K562 (cell line): ENCODE data around the gene ATP6V1F. TPM values are rescaled to one million over a fixed set of nuclear protein-coding genes. Genes with fewer than 3 reads are reported as not detected.

Source experiments
- BCL6 ChIP-seq: fragments of 250-450 bp; sonication (Bioruptor Pico); IDR thresholded peaks from 2 replicates; pipeline ENCODE4 v1.4.0; 2020
- BDP1 ChIP-seq: IDR thresholded peaks from 3 replicates; pipeline ENCODE4 v1.6.1; 2011; ENCODE audit not compliant: insufficient read length, insufficient read depth
- COPS2 ChIP-seq: fragments of 450-650 bp; conservative IDR thresholded peaks from 2 replicates; pipeline ENCODE4 v1.6.1; 2016; ENCODE audit warnings: mild to moderate bottlenecking, moderate library complexity
- FOXK2 ChIP-seq, 2 experiments: fragments of 450-650 bp; IDR thresholded peaks in 1 of 2; conservative IDR thresholded peaks in 1 of 2; 2 replicates each; pipeline ENCODE4 v1.6.1; 2016; ENCODE audit warnings: low read depth in 2 of 2, mild to moderate bottlenecking in 1 of 2
- KLF13 ChIP-seq: fragments of 450-650 bp; IDR thresholded peaks from 2 replicates; pipeline ENCODE4 v1.6.1; 2016; ENCODE audit warnings: missing genetic modification characterization, low read depth, mild to moderate bottlenecking, missing compliant biosample characterization, moderate library complexity, borderline replicate concordance
- MECOM ChIP-seq: fragments of 250-450 bp; sonication (Bioruptor Pico); IDR thresholded peaks from 2 replicates; pipeline ENCODE4 v1.8.0; 2022; ENCODE audit warnings: inconsistent platforms
- MYC ChIP-seq, 2 experiments: fragments of 250-450 bp in 1 of 2; sonication (Bioruptor Pico) in 1 of 2; IDR thresholded peaks; 2 replicates each; pipeline versions ENCODE4 v1.5.1 to v1.6.1; 2012 to 2021; ENCODE audit warnings: low read depth in 2 of 2, borderline replicate concordance in 1 of 2, improper control_type of control experiment in 1 of 2, low read length in 1 of 2, mild to moderate bottlenecking in 1 of 2, moderate library complexity in 1 of 2
- NCOR1 ChIP-seq: fragments of 450-650 bp; IDR thresholded peaks from 2 replicates; pipeline ENCODE4 v1.6.1; 2016; ENCODE audit warnings: mild to moderate bottlenecking, moderate library complexity
- NR3C1 ChIP-seq: sonication (generic); formaldehyde crosslinking; IDR thresholded peaks from 2 replicates; pipeline ENCODE4 v1.8.1; 2022; ENCODE audit warnings: missing genetic modification reagents
- RBM39 ChIP-seq: fragments of 200-400 bp; formaldehyde crosslinking; optimal IDR thresholded peaks from 2 replicates; pipeline ENCODE3; 2018; ENCODE audit warnings: low read depth, low read length
- SIN3B ChIP-seq: fragments of 450-650 bp; IDR thresholded peaks from 2 replicates; pipeline ENCODE4 v1.6.1; 2017; ENCODE audit warnings: low read depth, mild to moderate bottlenecking, moderate library complexity
- TCF7 ChIP-seq: sonication (generic); IDR thresholded peaks from 2 replicates; pipeline ENCODE4 v1.6.1; 2016; ENCODE audit warnings: antibody characterized with exemption, borderline replicate concordance
- TCF7L2 ChIP-seq: fragments of 150-350 bp; IDR thresholded peaks from 2 replicates; pipeline ENCODE4 v1.6.1; 2016; ENCODE audit warnings: low read depth, mild to moderate bottlenecking, low read length, moderate library complexity
- YBX1 ChIP-seq: fragments of 450-650 bp; IDR thresholded peaks from 2 replicates; pipeline ENCODE4 v1.7.1; 2016; ENCODE audit warnings: mild to moderate bottlenecking
- ZBTB33 ChIP-seq: sonication (generic); formaldehyde crosslinking; IDR thresholded peaks from 2 replicates; pipeline ENCODE4 v1.8.1; 2023; ENCODE audit warnings: mild to moderate bottlenecking, missing genetic modification reagents
- ZNF239 ChIP-seq: fragments of 250-450 bp; sonication (Bioruptor Pico); IDR thresholded peaks from 2 replicates; pipeline ENCODE4 v1.4.0; 2020; ENCODE audit warnings: mild to moderate bottlenecking
- ZNF551 ChIP-seq: fragments of 250-450 bp; sonication (Bioruptor Pico); IDR thresholded peaks from 2 replicates; pipeline ENCODE4 v1.5.0; 2021; ENCODE audit warnings: mild to moderate bottlenecking, moderate library complexity
- ZNF699 ChIP-seq: fragments of 250-450 bp; sonication (Bioruptor Pico); IDR thresholded peaks from 2 replicates; pipeline ENCODE4 v1.8.0; 2021; ENCODE audit warnings: mild to moderate bottlenecking, moderate library complexity; ENCODE audit not compliant: insufficient replicate concordance
- polyA plus RNA-seq, 8 experiments: library from polyadenylated mRNA; depleted of rRNA in 4 of 8; stranded (reverse) in 5 of 8; unstranded in 3 of 8; fragments of >200 nt; fragmentation: Nextera tagmentation in 2 of 8; fragmentation: Illumina TruSeq in 1 of 8; extraction: Ambion mirVana in 2 of 8; extraction: Trizol in 1 of 8; gene quantifications; 2 replicates each; pipeline versions ENCODE4 v1.2.1 to v1.2.3, GENCODE V29; 2011 to 2014; ENCODE audit warnings: inconsistent platforms in 1 of 8, missing spikeins in 1 of 8
- total RNA-seq, 7 experiments: library from RNA; depleted of rRNA in 6 of 7; stranded (reverse); fragments of >200 nt in 6 of 7; fragmentation: Illumina TruSeq in 2 of 7; extraction: Trizol in 2 of 7; gene quantifications; 2 replicates each; pipeline versions ENCODE4 v1.2.1 to v1.2.3, GENCODE V29; 2011 to 2021; ENCODE audit warnings: low replicate concordance in 1 of 7
- TF ChIP-seq, protein P1 (sequence below): sonication (generic); formaldehyde crosslinking; IDR thresholded peaks from 2 replicates; pipeline ENCODE4 v1.8.0; 2023; ENCODE audit warnings: mild to moderate bottlenecking, missing genetic modification reagents
- TF ChIP-seq, protein P2 (sequence below): fragments of 450-650 bp; IDR thresholded peaks from 2 replicates; pipeline ENCODE4 v1.6.1; 2017; ENCODE audit warnings: antibody characterized with exemption, mild to moderate bottlenecking

ATP6V1F gene
- total and polyA plus RNA-seq, 9 of the 15 experiments (the other 6 are each of a cell fraction or from before 2014, with no cell fraction given): 206 to 1,123 (median 542) TPM

DNA sequence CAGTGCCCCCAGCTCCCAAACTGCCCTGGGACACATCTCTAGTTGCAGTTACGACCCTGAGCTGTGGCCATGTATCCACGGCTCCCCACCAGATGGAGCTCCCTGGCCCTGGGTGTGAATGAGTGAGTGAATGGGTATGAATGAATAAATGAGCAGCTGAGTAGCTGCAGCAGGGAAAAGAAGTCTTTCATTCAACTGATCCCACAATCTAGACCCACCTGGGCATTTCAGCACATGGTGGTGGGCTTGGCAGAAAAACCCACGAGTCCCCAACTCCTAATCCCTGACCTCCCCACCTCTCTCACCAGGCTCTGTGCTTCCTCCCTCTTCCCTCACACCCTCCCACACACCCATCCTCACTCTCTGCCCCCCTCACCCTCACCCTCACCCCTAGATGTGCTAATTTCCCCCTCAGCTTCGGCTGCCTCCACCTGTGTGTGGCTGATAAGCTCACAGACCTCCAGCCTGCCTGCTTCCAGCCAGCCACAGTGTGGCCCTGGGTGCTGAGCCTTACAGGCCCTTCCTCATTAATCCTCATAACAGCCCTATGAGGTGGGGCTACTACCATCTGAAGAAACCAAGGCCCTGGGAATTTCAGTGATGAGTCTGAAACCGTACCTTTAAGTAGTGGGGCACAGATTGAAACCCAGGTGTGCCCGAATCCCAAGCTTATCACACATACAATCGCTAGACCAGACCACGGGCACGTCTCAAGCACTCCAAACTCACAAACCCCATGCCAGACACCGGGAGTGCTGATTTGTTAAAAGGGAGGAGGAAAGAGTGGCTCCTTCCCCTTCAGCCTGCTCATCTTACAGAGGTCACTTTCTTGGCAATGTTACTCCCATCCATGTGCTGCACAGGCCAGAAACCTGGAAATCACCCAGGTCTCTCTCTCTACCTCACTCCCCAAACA, 2.2 kb upstream of the ATP6V1F start (continued):
- TF ChIP-seq FOXK2 (conservative IDR thresholded peaks at IDR 0.05 in 1 of 2, IDR thresholded peaks at IDR 0.05 in 1 of 2; ENCODE audit: low read depth in 2 of 2) (peak; percentile 19 to 45; a peak in 3 of 4 replicates), ZBTB33 (CRISPR knock-in tag) (peak; percentile 40; the same call in 1 of the 2 replicates), BCL6 (no peak), YBX1 (no peak), TCF7 (peak; percentile 29), BDP1 (no peak), MECOM (CRISPR knock-in tag) (peak; percentile 56; the same call in 1 of the 2 replicates), ZNF239 (CRISPR knock-in tag) (no peak), NCOR1 (peak; percentile 97), ZNF699 (CRISPR knock-in tag) (no peak), COPS2 (no peak), MYC (IDR thresholded peaks at IDR 0.05; ENCODE audit: low read depth, low read length) (no peak; the same call in 1 of the 2 replicates), MYC (CRISPR knock-in tag; IDR thresholded peaks at IDR 0.05; ENCODE audit: borderline replicate concordance, low read depth) (peak; percentile 72), SIN3B (no peak), KLF13 (no peak), NR3C1 (no peak), RBM39 (no peak), ZNF551 (CRISPR knock-in tag) (no peak), TCF7L2 (no peak)
- TF ChIP-seq, protein P1, sequence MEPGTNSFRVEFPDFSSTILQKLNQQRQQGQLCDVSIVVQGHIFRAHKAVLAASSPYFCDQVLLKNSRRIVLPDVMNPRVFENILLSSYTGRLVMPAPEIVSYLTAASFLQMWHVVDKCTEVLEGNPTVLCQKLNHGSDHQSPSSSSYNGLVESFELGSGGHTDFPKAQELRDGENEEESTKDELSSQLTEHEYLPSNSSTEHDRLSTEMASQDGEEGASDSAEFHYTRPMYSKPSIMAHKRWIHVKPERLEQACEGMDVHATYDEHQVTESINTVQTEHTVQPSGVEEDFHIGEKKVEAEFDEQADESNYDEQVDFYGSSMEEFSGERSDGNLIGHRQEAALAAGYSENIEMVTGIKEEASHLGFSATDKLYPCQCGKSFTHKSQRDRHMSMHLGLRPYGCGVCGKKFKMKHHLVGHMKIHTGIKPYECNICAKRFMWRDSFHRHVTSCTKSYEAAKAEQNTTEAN: peak; percentile 81; the same call in 1 of the 2 replicates
- TF ChIP-seq, protein P2, sequence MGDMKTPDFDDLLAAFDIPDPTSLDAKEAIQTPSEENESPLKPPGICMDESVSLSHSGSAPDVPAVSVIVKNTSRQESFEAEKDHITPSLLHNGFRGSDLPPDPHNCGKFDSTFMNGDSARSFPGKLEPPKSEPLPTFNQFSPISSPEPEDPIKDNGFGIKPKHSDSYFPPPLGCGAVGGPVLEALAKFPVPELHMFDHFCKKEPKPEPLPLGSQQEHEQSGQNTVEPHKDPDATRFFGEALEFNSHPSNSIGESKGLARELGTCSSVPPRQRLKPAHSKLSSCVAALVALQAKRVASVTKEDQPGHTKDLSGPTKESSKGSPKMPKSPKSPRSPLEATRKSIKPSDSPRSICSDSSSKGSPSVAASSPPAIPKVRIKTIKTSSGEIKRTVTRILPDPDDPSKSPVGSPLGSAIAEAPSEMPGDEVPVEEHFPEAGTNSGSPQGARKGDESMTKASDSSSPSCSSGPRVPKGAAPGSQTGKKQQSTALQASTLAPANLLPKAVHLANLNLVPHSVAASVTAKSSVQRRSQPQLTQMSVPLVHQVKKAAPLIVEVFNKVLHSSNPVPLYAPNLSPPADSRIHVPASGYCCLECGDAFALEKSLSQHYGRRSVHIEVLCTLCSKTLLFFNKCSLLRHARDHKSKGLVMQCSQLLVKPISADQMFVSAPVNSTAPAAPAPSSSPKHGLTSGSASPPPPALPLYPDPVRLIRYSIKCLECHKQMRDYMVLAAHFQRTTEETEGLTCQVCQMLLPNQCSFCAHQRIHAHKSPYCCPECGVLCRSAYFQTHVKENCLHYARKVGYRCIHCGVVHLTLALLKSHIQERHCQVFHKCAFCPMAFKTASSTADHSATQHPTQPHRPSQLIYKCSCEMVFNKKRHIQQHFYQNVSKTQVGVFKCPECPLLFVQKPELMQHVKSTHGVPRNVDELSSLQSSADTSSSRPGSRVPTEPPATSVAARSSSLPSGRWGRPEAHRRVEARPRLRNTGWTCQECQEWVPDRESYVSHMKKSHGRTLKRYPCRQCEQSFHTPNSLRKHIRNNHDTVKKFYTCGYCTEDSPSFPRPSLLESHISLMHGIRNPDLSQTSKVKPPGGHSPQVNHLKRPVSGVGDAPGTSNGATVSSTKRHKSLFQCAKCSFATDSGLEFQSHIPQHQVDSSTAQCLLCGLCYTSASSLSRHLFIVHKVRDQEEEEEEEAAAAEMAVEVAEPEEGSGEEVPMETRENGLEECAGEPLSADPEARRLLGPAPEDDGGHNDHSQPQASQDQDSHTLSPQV: peak; percentile 29
